ENCODE results near the gene SIGLEC8. TPM values are rescaled to one million over a fixed set of nuclear protein-coding genes. Genes with fewer than 3 reads are reported as not detected.
A peak's percentile ranks its signal among the peaks of the same experiment; 100 is the strongest.

The SIGLEC8 gene
- total RNA-seq, result not detected in 2 replicates

- Histone ChIP-seq H3K36me3 (ENCODE audit: insufficient read depth, low read length) (no peaks in the 10 kb centered on the region), H3K27ac (ENCODE audit: low read depth, low read length) (no peak within 1 kb of the TSS), H2AFZ (ENCODE audit: low read length) (no peak within 1 kb of the TSS), H3K4me2 (ENCODE audit: insufficient read depth, low read length) (no peak within 1 kb of the TSS), H3K9me3 (ENCODE audit: low read depth, low read length) (no peaks in the 10 kb centered on the region), H4K20me1 (ENCODE audit: insufficient read depth, low read length) (no peaks in the 10 kb centered on the region), H3K4me1 (ENCODE audit: insufficient read depth, low read length) (no peaks in the 10 kb centered on the region), H3K27me3 (ENCODE audit: insufficient read depth, low read length) (peaks cover 6% of the 10 kb centered on the region), H3K4me3 (ENCODE audit: insufficient read depth, low read length) (no peak within 1 kb of the TSS), H3K79me2 (ENCODE audit: insufficient read depth, low read length) (no peaks in the 10 kb centered on the region)
- DNase-seq (ENCODE audit: insufficient read length, low spot score, missing footprints), result no peak
- TF ChIP-seq, protein P1, sequence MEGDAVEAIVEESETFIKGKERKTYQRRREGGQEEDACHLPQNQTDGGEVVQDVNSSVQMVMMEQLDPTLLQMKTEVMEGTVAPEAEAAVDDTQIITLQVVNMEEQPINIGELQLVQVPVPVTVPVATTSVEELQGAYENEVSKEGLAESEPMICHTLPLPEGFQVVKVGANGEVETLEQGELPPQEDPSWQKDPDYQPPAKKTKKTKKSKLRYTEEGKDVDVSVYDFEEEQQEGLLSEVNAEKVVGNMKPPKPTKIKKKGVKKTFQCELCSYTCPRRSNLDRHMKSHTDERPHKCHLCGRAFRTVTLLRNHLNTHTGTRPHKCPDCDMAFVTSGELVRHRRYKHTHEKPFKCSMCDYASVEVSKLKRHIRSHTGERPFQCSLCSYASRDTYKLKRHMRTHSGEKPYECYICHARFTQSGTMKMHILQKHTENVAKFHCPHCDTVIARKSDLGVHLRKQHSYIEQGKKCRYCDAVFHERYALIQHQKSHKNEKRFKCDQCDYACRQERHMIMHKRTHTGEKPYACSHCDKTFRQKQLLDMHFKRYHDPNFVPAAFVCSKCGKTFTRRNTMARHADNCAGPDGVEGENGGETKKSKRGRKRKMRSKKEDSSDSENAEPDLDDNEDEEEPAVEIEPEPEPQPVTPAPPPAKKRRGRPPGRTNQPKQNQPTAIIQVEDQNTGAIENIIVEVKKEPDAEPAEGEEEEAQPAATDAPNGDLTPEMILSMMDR (IDR thresholded peaks at IDR 0.05; ENCODE audit: extremely low read depth, low read depth, low read length), result no peak
These were observed at the start of gene SIGLEC8 for GRCh38 chr19:51458051-51458645. TSS of gene SIGLEC8 (minus strand) at chr19:51458454. CDS start at chr19:51458387, 67 bp downstream.

- no peaks in the 10 kb centered on the region for H3K9me3 ChIP-seq (ENCODE audit: low read depth, low read length)
- H3K27me3 ChIP-seq (ENCODE audit: insufficient read depth, low read length), result peaks cover 3% of the 10 kb centered on the region
- H2AFZ ChIP-seq (ENCODE audit: low read length), result no peak overlapping the region
- DNase-seq (ENCODE audit: insufficient read length, low spot score, missing footprints), result no peak
- no peak overlapping the region for H3K27ac ChIP-seq (ENCODE audit: low read depth, low read length)
- no peaks in the 10 kb centered on the region for H4K20me1 ChIP-seq (ENCODE audit: insufficient read depth, low read length)
- H3K36me3 ChIP-seq (ENCODE audit: insufficient read depth, low read length), result no peaks in the 10 kb centered on the region
- no peaks in the 10 kb centered on the region for H3K4me1 ChIP-seq (ENCODE audit: insufficient read depth, low read length)
- no peak overlapping the region for H3K4me2 ChIP-seq (ENCODE audit: insufficient read depth, low read length)
- no peaks in the 10 kb centered on the region for H3K79me2 ChIP-seq (ENCODE audit: insufficient read depth, low read length)
- TF ChIP-seq, protein P1 (IDR thresholded peaks at IDR 0.05; ENCODE audit: extremely low read depth, low read depth, low read length), result no peak
- H3K4me3 ChIP-seq (ENCODE audit: insufficient read depth, low read length), result no peak overlapping the region
These were observed 49.4 kb upstream of the SIGLEC8 start for GRCh38 chr19:51507640-51508058.

DNA sequence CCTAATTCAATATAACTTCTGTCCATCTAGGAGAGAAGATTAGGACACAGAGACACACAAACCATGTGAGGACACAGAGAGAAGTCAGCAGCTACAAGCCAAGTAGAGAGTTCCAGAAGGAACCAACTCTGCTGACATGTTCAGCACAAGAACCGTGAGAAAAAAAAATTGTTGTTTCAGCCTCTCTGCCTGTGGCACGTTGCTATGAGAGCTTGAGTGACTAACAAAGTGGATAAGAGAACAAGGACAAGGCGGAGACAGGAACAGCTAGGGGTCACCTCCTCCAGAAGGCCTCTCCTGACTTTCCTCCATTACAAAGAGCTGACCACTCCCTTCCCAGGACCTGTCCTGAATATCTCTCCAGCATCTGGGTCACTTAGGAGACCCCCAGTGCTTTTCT, 48.9 kb upstream of the SIGLEC8 start:
- Histone ChIP-seq H3K27me3 (ENCODE audit: insufficient read depth, low read length) (peaks cover 3% of the 10 kb centered on the region), H3K36me3 (ENCODE audit: insufficient read depth, low read length) (no peaks in the 10 kb centered on the region), H3K9me3 (ENCODE audit: low read depth, low read length) (no peaks in the 10 kb centered on the region), H2AFZ (ENCODE audit: low read length) (no peak overlapping the region), H3K4me3 (ENCODE audit: insufficient read depth, low read length) (no peak overlapping the region), H3K4me2 (ENCODE audit: insufficient read depth, low read length) (no peak overlapping the region), H3K27ac (ENCODE audit: low read depth, low read length) (no peak overlapping the region), H3K4me1 (ENCODE audit: insufficient read depth, low read length) (no peaks in the 10 kb centered on the region), H4K20me1 (ENCODE audit: insufficient read depth, low read length) (no peaks in the 10 kb centered on the region), H3K79me2 (ENCODE audit: insufficient read depth, low read length) (no peaks in the 10 kb centered on the region)
- no peak for DNase-seq (ENCODE audit: insufficient read length, low spot score, missing footprints)
- TF ChIP-seq, protein P1 (IDR thresholded peaks at IDR 0.05; ENCODE audit: extremely low read depth, low read depth, low read length), result no peak

GRCh38 chr19:51505904-51506303, 47.6 kb upstream of the SIGLEC8 start:
- H3K4me2 ChIP-seq (ENCODE audit: insufficient read depth, low read length), result no peak overlapping the region
- TF ChIP-seq, protein P1 (IDR thresholded peaks at IDR 0.05; ENCODE audit: extremely low read depth, low read depth, low read length), result no peak
- H3K79me2 ChIP-seq (ENCODE audit: insufficient read depth, low read length), result no peaks in the 10 kb centered on the region
- H4K20me1 ChIP-seq (ENCODE audit: insufficient read depth, low read length), result no peaks in the 10 kb centered on the region
- H3K27me3 ChIP-seq (ENCODE audit: insufficient read depth, low read length), result peaks cover 3% of the 10 kb centered on the region
- no peaks in the 10 kb centered on the region for H3K36me3 ChIP-seq (ENCODE audit: insufficient read depth, low read length)
- H3K27ac ChIP-seq (ENCODE audit: low read depth, low read length), result no peak overlapping the region
- H3K4me3 ChIP-seq (ENCODE audit: insufficient read depth, low read length), result no peak overlapping the region
- no peaks in the 10 kb centered on the region for H3K4me1 ChIP-seq (ENCODE audit: insufficient read depth, low read length)
- H3K9me3 ChIP-seq (ENCODE audit: low read depth, low read length), result no peaks in the 10 kb centered on the region
- H2AFZ ChIP-seq (ENCODE audit: low read length), result no peak overlapping the region
- DNase-seq (ENCODE audit: insufficient read length, low spot score, missing footprints), result peak; percentile 43

All from osteoblast (primary cell).